Activated CD4-positive, alpha-beta memory T cell treated with anti-CD3 and anti-CD28 coated beads for 36 hours (primary cell): ENCODE results near the gene OXLD1. TPM values are rescaled to one million over a fixed set of nuclear protein-coding genes. Genes with fewer than 3 reads are reported as not detected.

Source experiments
- CTCF ChIA-PET: fragments of 350-600 bp; sonication (Branson Sonifier 250); formaldehyde crosslinking; loops from one replicate; lab custom pipeline; 2021; ENCODE audit warnings: antibody characterized with exemption, inconsistent platforms; lab: Charles Lee
- POLR2A ChIA-PET: fragments of 350-600 bp; sonication (Branson Sonifier 250); formaldehyde crosslinking; loops from one replicate; lab custom pipeline; 2021; ENCODE audit warnings: antibody characterized with exemption; lab: Charles Lee
- DNase-seq: peaks from one replicate; pipeline ENCODE4 v3.0.0-alpha.2; 2020
- H3K27ac Mint-ChIP-seq: one replicate; pipeline ENCODE4 v1.8.0; 2021; ENCODE audit warnings: mixed read lengths
- H3K27me3 Mint-ChIP-seq: one replicate; pipeline ENCODE4 v1.8.0; 2021; ENCODE audit warnings: mixed read lengths
- H3K36me3 Mint-ChIP-seq: one replicate; pipeline ENCODE4 v1.8.0; 2021; ENCODE audit warnings: mixed read lengths
- H3K4me1 Mint-ChIP-seq: one replicate; pipeline ENCODE4 v1.8.0; 2021; ENCODE audit warnings: low read depth, mixed read lengths
- H3K4me3 Mint-ChIP-seq: one replicate; pipeline ENCODE4 v1.8.0; 2021; ENCODE audit warnings: mild to moderate bottlenecking, mixed read lengths
- H3K9me3 Mint-ChIP-seq: one replicate; pipeline ENCODE4 v1.8.0; 2021; ENCODE audit warnings: mixed read lengths
- intact Hi-C: fragments of 100-400 bp; cut with micrococcal nuclease; formaldehyde crosslinking; loops from one replicate; pipeline ENCODE4 v1.15.1; 2023
- total RNA-seq, 2 experiments: library from RNA; stranded (reverse); gene quantifications; one replicate each; pipeline ENCODE4 v1.2.3, GENCODE V29; 2021

Gene OXLD1
- total RNA-seq, 2 experiments from 2014 or later: 49.6 to 57.7 TPM

GRCh38 chr17:81700353-81701287 is 34.2 kb upstream of the OXLD1 start:
- peaks cover 33% of the 10 kb centered on the region for H3K36me3 Mint-ChIP-seq
- H3K9me3 Mint-ChIP-seq: no peaks in the 10 kb centered on the region
- no peak overlapping the region for H3K27ac Mint-ChIP-seq
- DNase-seq: no peak
- peaks cover 31% of the 10 kb centered on the region for H3K4me1 Mint-ChIP-seq
- no peaks in the 10 kb centered on the region for H3K27me3 Mint-ChIP-seq
- POLR2A ChIA-PET: interaction anchor here (1.6 to 5.5 kb wide), 2 partner anchors 17 to 174 kb away, joined by 3 to 54 read pairs; partner anchors contain the start of genes ARL16 and HGS
- intact Hi-C loops: no loop called here
- CTCF ChIA-PET: interaction anchor here (1.2 to 1.5 kb wide), 2 partner anchors 11 to 25 kb away, joined by 3 read pairs; no protein-coding TSS in a partner anchor
- H3K4me3 Mint-ChIP-seq: no peak overlapping the region

- Mint-ChIP-seq H3K4me1 (peaks cover 22% of the 10 kb centered on the region), H3K4me3 (no peak overlapping the region), H3K27me3 (no peaks in the 10 kb centered on the region), H3K36me3 (peaks cover 22% of the 10 kb centered on the region), H3K9me3 (no peaks in the 10 kb centered on the region), H3K27ac (no peak overlapping the region)
- ChIA-PET POLR2A (no interaction called here), CTCF (no interaction called here)
- intact Hi-C loops: no loop called here
- DNase-seq: no peak
Measured at GRCh38 chr17:81697261-81698044, 31.0 kb upstream of the OXLD1 start.

DNA sequence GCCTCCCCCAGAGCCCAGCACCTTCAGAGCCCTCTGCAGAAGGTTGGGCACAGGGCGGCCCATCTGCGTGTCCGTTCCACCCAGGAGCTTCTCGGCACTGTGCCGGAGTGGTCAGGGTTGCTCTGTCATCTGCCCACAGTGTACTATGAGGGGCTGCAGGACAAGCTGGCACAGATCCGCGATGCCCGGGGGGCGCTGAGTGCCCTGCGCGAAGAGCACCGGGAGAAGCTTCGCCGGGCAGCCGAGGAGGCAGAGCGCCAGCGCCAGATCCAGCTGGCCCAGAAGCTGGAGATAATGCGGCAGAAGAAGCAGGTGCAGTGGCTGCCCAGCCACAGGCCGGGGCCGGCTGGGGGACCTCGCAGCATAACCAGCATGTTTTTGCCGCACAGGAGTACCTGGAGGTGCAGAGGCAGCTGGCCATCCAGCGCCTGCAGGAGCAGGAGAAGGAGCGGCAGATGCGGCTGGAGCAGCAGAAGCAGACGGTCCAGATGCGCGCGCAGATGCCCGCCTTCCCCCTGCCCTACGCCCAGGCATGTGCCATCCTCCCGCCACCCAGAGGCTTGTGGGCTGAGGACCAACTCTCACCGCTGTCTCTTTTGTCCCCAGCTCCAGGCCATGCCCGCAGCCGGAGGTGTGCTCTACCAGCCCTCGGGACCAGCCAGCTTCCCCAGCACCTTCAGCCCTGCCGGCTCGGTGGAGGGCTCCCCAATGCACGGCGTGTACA is 30.0 kb upstream of the OXLD1 start:
- H3K4me1 Mint-ChIP-seq: peaks cover 13% of the 10 kb centered on the region
- no peaks in the 10 kb centered on the region for H3K27me3 Mint-ChIP-seq
- H3K36me3 Mint-ChIP-seq: peaks cover 23% of the 10 kb centered on the region
- no peak for DNase-seq
- no peak overlapping the region for H3K4me3 Mint-ChIP-seq
- H3K9me3 Mint-ChIP-seq: no peaks in the 10 kb centered on the region
- ChIA-PET CTCF (interaction anchor here (1.0 kb wide), 1 partner anchor 10 kb away, joined by 3 read pairs; no protein-coding TSS in a partner anchor), POLR2A (interaction anchor here (1.5 kb wide), 1 partner anchor 12 kb away, joined by 5 read pairs; no protein-coding TSS in a partner anchor)
- intact Hi-C loops: no loop called here
- H3K27ac Mint-ChIP-seq: no peak overlapping the region

- ChIA-PET POLR2A (interaction anchor here (1.5 kb wide), 1 partner anchor 11 kb away, joined by 5 read pairs; no protein-coding TSS in a partner anchor), CTCF (interaction anchor here (1.0 kb wide), 1 partner anchor 10 kb away, joined by 3 read pairs; no protein-coding TSS in a partner anchor)
- no peak for DNase-seq
- Mint-ChIP-seq H3K27ac (no peak overlapping the region), H3K4me3 (no peak overlapping the region), H3K9me3 (no peaks in the 10 kb centered on the region), H3K27me3 (no peaks in the 10 kb centered on the region), H3K36me3 (peaks cover 25% of the 10 kb centered on the region), H3K4me1 (peaks cover 7% of the 10 kb centered on the region)
- intact Hi-C loops: no loop called here
Measured at GRCh38 chr17:81695801-81696200, 29.4 kb upstream of the OXLD1 start.

- Mint-ChIP-seq H3K36me3 (peaks cover 25% of the 10 kb centered on the region), H3K4me3 (no peak overlapping the region), H3K9me3 (no peaks in the 10 kb centered on the region), H3K27ac (no peak overlapping the region), H3K27me3 (no peaks in the 10 kb centered on the region), H3K4me1 (peaks cover 5% of the 10 kb centered on the region)
- ChIA-PET CTCF (interaction anchor here (1.0 kb wide), 1 partner anchor 9 kb away, joined by 3 read pairs; no protein-coding TSS in a partner anchor), POLR2A (interaction anchor here (1.5 kb wide), 1 partner anchor 11 kb away, joined by 5 read pairs; no protein-coding TSS in a partner anchor)
- intact Hi-C loops: no loop called here
- no peak for DNase-seq
Measured at GRCh38 chr17:81695211-81695610, 28.8 kb upstream of the OXLD1 start.

DNA sequence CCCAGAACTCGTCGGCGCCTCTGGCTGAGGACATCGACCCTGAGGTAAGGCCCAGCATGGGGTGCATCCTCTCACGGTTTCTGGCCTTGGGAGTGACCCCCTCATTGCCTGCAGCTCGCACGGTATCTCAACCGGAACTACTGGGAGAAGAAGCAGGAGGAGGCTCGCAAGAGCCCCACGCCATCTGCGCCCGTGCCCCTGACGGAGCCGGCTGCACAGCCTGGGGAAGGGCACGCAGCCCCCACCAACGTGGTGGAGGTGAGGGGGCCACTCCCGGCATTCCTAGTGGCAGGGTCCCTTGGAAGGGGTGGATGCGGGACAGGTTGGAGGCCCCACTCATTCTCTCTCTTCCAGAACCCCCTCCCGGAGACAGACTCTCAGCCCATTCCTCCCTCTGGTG is 28.4 kb upstream of the OXLD1 start:
- Mint-ChIP-seq H3K27me3 (no peaks in the 10 kb centered on the region), H3K9me3 (no peaks in the 10 kb centered on the region), H3K36me3 (peaks cover 29% of the 10 kb centered on the region), H3K27ac (no peak overlapping the region), H3K4me1 (peaks cover 5% of the 10 kb centered on the region), H3K4me3 (no peak overlapping the region)
- intact Hi-C loops: no loop called here
- POLR2A ChIA-PET: no interaction called here
- CTCF ChIA-PET: no interaction called here
- no peak for DNase-seq

DNA sequence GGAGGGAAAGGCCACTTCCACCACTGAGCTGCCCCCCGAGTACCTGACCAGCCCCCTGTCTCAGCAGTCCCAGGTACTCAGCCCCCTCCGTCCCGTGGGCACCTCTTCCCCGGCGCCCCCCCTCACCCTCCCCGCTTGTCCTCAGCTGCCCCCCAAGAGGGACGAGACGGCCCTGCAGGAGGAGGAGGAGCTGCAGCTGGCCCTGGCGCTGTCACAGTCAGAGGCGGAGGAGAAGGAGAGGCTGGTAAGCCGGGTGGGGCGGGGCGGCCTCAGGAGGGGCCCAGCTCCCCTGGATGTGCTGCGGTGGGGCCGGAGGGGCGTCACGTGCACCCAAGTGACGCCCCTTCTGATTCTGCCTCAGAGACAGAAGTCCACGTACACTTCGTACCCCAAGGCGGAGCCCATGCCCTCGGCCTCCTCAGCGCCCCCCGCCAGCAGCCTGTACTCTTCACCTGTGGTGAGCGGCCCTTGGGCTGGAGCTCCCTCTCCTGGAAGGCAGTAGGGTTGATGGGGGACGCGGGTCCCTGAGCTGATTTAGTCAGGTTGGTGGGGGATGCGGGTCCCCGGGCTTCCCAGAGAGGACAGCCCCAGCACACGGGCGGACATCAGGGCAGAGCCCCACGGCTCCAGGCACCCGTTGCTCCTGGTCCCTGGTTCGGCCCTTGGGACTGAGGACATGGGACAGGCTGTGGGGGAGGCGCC is 27.3 kb upstream of the OXLD1 start:
- Mint-ChIP-seq H3K4me3 (no peak overlapping the region), H3K27ac (no peak overlapping the region), H3K9me3 (no peaks in the 10 kb centered on the region), H3K4me1 (peaks cover 3% of the 10 kb centered on the region), H3K27me3 (no peaks in the 10 kb centered on the region), H3K36me3 (peaks cover 35% of the 10 kb centered on the region)
- POLR2A ChIA-PET: interaction anchor here (1.3 to 1.8 kb wide), 2 partner anchors 8 to 10 kb away, joined by 3 to 7 read pairs; partner anchors contain the start of gene MRPL12
- CTCF ChIA-PET: interaction anchor here (1.7 kb wide), 1 partner anchor 18 kb away, joined by 4 read pairs; no protein-coding TSS in a partner anchor
- intact Hi-C loops: no loop called here
- DNase-seq: no peak

DNA sequence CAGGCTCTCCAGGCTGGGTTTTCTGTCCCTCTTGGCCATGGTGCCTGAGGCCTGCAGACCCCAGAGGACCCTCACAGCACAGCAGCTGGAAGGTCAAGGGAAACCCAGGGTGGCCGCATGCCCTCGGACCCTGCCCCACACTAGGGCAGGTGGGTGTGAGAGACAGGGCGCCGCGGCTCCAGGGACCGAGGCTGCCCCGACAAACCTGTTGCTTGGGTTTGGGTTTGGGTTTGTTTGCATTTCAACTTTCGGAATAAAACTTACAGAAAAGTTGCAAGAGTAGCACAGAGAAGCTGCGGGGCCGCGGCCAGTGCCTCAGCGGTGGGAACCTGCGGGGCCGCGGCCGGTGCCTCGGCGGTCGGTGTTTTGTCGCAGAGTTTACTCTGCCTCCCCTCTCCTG is 25.2 kb upstream of the OXLD1 start:
- POLR2A ChIA-PET: no interaction called here
- intact Hi-C loops: no loop called here
- Mint-ChIP-seq H3K4me3 (no peak overlapping the region), H3K36me3 (peaks cover 42% of the 10 kb centered on the region), H3K9me3 (no peaks in the 10 kb centered on the region), H3K27me3 (no peaks in the 10 kb centered on the region), H3K27ac (no peak overlapping the region), H3K4me1 (peaks cover 3% of the 10 kb centered on the region)
- DNase-seq: no peak
- CTCF ChIA-PET: interaction anchor here (1.7 kb wide), 1 partner anchor 15 kb away, joined by 4 read pairs; no protein-coding TSS in a partner anchor

DNA sequence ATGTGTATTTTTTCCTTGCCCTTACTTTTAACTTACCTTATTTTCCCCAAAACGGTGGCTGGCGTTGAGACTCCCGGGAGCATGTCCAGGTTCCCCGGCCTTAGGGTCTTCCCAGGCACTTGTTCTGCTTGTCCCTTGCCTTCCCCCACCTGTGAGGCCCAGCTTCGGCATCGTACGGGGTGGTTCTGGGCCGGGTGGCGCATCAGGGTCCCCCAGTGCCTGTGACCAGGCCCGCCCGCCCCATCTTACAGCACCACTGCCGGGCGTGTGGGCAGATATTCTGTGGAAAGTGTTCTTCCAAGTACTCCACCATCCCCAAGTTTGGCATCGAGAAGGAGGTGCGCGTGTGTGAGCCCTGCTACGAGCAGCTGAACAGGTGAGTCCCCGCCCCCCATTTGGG is 24.8 kb upstream of the OXLD1 start:
- Mint-ChIP-seq H3K27ac (no peak overlapping the region), H3K4me3 (no peak overlapping the region), H3K27me3 (no peaks in the 10 kb centered on the region), H3K9me3 (no peaks in the 10 kb centered on the region), H3K36me3 (peaks cover 45% of the 10 kb centered on the region), H3K4me1 (peaks cover 5% of the 10 kb centered on the region)
- CTCF ChIA-PET: no interaction called here
- no peak for DNase-seq
- POLR2A ChIA-PET: no interaction called here
- intact Hi-C loops: no loop called here

- Mint-ChIP-seq H3K27me3 (no peaks in the 10 kb centered on the region), H3K4me3 (no peak overlapping the region), H3K27ac (no peak overlapping the region), H3K4me1 (peaks cover 10% of the 10 kb centered on the region), H3K9me3 (no peaks in the 10 kb centered on the region), H3K36me3 (peaks cover 46% of the 10 kb centered on the region)
- no peak for DNase-seq
- POLR2A ChIA-PET: interaction anchor here (1.9 kb wide), 1 partner anchor 12 kb away, joined by 8 read pairs; the partner anchor contains the start of gene MRPL12
- intact Hi-C loops: no loop called here
- CTCF ChIA-PET: no interaction called here
Measured at GRCh38 chr17:81690549-81690948, 24.1 kb upstream of the OXLD1 start.

DNA sequence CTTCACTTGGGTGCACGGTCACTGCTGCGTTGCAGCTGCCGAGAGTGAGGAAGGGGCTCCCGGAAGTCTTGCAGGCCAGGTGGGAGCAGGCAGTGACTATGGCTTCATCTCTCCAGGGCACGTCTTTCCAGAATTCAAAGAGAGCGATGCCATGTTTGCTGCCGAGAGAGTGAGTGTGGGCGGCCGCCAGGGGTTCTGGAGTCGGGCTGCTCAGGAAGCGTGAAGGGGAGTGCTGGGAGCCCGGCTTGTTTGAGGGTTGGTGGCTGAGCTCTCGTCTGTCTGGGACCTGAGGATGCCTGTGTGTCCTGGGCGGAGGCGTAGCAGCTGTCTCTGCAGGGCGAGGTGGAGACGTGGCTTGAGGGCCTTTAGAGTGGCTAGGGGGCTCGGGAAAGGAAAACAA is 23.7 kb upstream of the OXLD1 start:
- ChIA-PET CTCF (no interaction called here), POLR2A (interaction anchor here (1.9 kb wide), 1 partner anchor 13 kb away, joined by 8 read pairs; the partner anchor contains the start of gene MRPL12)
- peaks cover 14% of the 10 kb centered on the region for H3K4me1 Mint-ChIP-seq
- H3K4me3 Mint-ChIP-seq: no peak overlapping the region
- no peaks in the 10 kb centered on the region for H3K9me3 Mint-ChIP-seq
- H3K27me3 Mint-ChIP-seq: no peaks in the 10 kb centered on the region
- H3K36me3 Mint-ChIP-seq: peaks cover 48% of the 10 kb centered on the region
- H3K27ac Mint-ChIP-seq: no peak overlapping the region
- intact Hi-C loops: no loop called here
- DNase-seq: no peak
